H9 (cell line): Measurements from ENCODE around the gene FBXO21. TPM values are rescaled to one million over a fixed set of nuclear protein-coding genes. Genes with fewer than 3 reads are reported as not detected.

Experiments
- DNase-seq: peaks from one replicate; pipeline ENCODE4 v3.0.0-alpha.2; 2017
- H2AFZ ChIP-seq: one replicate; pipeline ENCODE4 v1.6.1; 2013; ENCODE audit warnings: mild to moderate bottlenecking, low read length, control low read depth, moderate library complexity
- H2AK5ac ChIP-seq: 2 replicates; pipeline ENCODE4 v1.6.1; 2013; ENCODE audit warnings: low read length, control low read depth, mixed read lengths; ENCODE audit not compliant: insufficient read length
- H2BK120ac ChIP-seq: one replicate; pipeline ENCODE4 v1.6.1; 2013; ENCODE audit warnings: low read depth, mild to moderate bottlenecking, low read length, control low read depth, inconsistent platforms; ENCODE audit not compliant: poor library complexity, severe bottlenecking
- H2BK12ac ChIP-seq: 2 replicates; pipeline ENCODE4 v1.6.1; 2013; ENCODE audit warnings: low read length, control low read depth, mixed read lengths, low read depth; ENCODE audit not compliant: insufficient read length
- H2BK15ac ChIP-seq: 2 replicates; pipeline ENCODE4 v1.6.1; 2013; ENCODE audit warnings: low read depth, low read length, control low read depth
- H2BK20ac ChIP-seq: one replicate; pipeline ENCODE4 v1.6.1; 2013; ENCODE audit warnings: low read depth, mild to moderate bottlenecking, low read length, control low read depth, inconsistent platforms; ENCODE audit not compliant: poor library complexity, severe bottlenecking
- H2BK5ac ChIP-seq: 2 replicates; pipeline ENCODE4 v1.6.1; 2013; ENCODE audit warnings: low read length, control low read depth, mixed read lengths; ENCODE audit not compliant: insufficient read length
- H3K14ac ChIP-seq: 2 replicates; pipeline ENCODE4 v1.6.1; 2013; ENCODE audit warnings: low read length, control low read depth; ENCODE audit not compliant: insufficient read depth
- H3K18ac ChIP-seq: 2 replicates; pipeline ENCODE4 v1.6.1; 2013; ENCODE audit warnings: low read depth, mild to moderate bottlenecking, mixed read lengths, low read length, control low read depth; ENCODE audit not compliant: insufficient read length
- H3K23ac ChIP-seq: 2 replicates; pipeline ENCODE4 v1.6.1; 2013; ENCODE audit warnings: low read length, control low read depth, mixed read lengths, low read depth; ENCODE audit not compliant: insufficient read length
- H3K23me2 ChIP-seq: 2 replicates; pipeline ENCODE4 v1.6.1; 2013; ENCODE audit warnings: low read depth, mild to moderate bottlenecking, mixed read lengths, low read length, control low read depth; ENCODE audit not compliant: insufficient read length, poor library complexity, severe bottlenecking
- H3K27ac ChIP-seq: 2 replicates; pipeline ENCODE4 v1.5.1; 2013; ENCODE audit warnings: low read length, control low read depth, mixed read lengths, low read depth; ENCODE audit not compliant: insufficient read length
- H3K27me3 ChIP-seq: 2 replicates; pipeline ENCODE4 v1.6.1; 2013; ENCODE audit warnings: low read length, control low read depth, inconsistent platforms; ENCODE audit not compliant: insufficient read depth
- H3K4ac ChIP-seq: 2 replicates; pipeline ENCODE4 v1.6.1; 2013; ENCODE audit warnings: low read depth, mild to moderate bottlenecking, control low read depth, inconsistent platforms, low read length, moderate library complexity
- H3K4me1 ChIP-seq: 2 replicates; pipeline ENCODE4 v1.6.1; 2013; ENCODE audit warnings: low read length, control low read depth, inconsistent platforms; ENCODE audit not compliant: insufficient read depth
- H3K4me2 ChIP-seq: 2 replicates; pipeline ENCODE4 v1.6.1; 2013; ENCODE audit warnings: low read length, control low read depth, mixed read lengths; ENCODE audit not compliant: insufficient read length, insufficient read depth
- H3K56ac ChIP-seq: 2 replicates; pipeline ENCODE4 v1.6.1; 2013; ENCODE audit warnings: low read depth, mild to moderate bottlenecking, mixed read lengths, low read length, control low read depth; ENCODE audit not compliant: insufficient read length
- H3K79me1 ChIP-seq: 2 replicates; pipeline ENCODE4 v1.6.1; 2013; ENCODE audit warnings: low read depth, mild to moderate bottlenecking, moderate library complexity, low read length, control low read depth, inconsistent platforms; ENCODE audit not compliant: insufficient read depth, poor library complexity, severe bottlenecking
- H3K79me2 ChIP-seq: 2 replicates; pipeline ENCODE4 v1.6.1; 2013; ENCODE audit warnings: low read length, control low read depth, inconsistent platforms; ENCODE audit not compliant: insufficient read depth
- H3K9ac ChIP-seq: 2 replicates; pipeline ENCODE4 v1.6.1; 2013; ENCODE audit warnings: low read length, control low read depth, mixed read lengths; ENCODE audit not compliant: insufficient read length; ENCODE audit errors: extremely low read depth
- H3K9me3 ChIP-seq: one replicate; pipeline ENCODE4 v1.6.1; 2013; ENCODE audit warnings: low read depth, low read length, inconsistent platforms; ENCODE audit not compliant: control insufficient read depth
- H3T11ph ChIP-seq: one replicate; pipeline ENCODE4 v1.6.1; 2013; ENCODE audit warnings: mild to moderate bottlenecking, low read length, control low read depth, inconsistent platforms
- H4K20me1 ChIP-seq: one replicate; pipeline ENCODE4 v1.6.1; 2013; ENCODE audit not compliant: control insufficient read depth, insufficient read length, insufficient read depth
- H4K5ac ChIP-seq: 2 replicates; pipeline ENCODE4 v1.6.1; 2013; ENCODE audit warnings: low read depth, mild to moderate bottlenecking, mixed read lengths, low read length, control low read depth; ENCODE audit not compliant: insufficient read length
- H4K8ac ChIP-seq: replicated peaks from 2 replicates; pipeline ENCODE4 v1.6.1; 2013; ENCODE audit warnings: low read length, control low read depth, mixed read lengths, low read depth; ENCODE audit not compliant: insufficient read length
- H4K91ac ChIP-seq: 2 replicates; pipeline ENCODE4 v1.6.1; 2013; ENCODE audit warnings: low read depth, mild to moderate bottlenecking, moderate library complexity, mixed read lengths, low read length, control low read depth; ENCODE audit not compliant: insufficient read length
- H3K27ac Mint-ChIP-seq, 3 experiments: 2 replicates in 2 of 3; 3 replicates in 1 of 3; pipeline ENCODE4 v1.8.0; 2020 to 2021; ENCODE audit warnings: mixed read lengths in 3 of 3, mild to moderate bottlenecking in 1 of 3, moderate library complexity in 1 of 3
- H3K27me3 Mint-ChIP-seq: 2 replicates; pipeline ENCODE4 v1.8.0; 2021; ENCODE audit warnings: low read depth, mild to moderate bottlenecking, moderate library complexity, mixed read lengths
- H3K36me3 Mint-ChIP-seq, 3 experiments: 2 replicates in 2 of 3; 3 replicates in 1 of 3; pipeline ENCODE4 v1.8.0; 2020 to 2021; ENCODE audit warnings: low read depth in 3 of 3, mixed read lengths in 3 of 3; ENCODE audit not compliant: insufficient read depth in 1 of 3
- H3K4me1 Mint-ChIP-seq, 2 experiments: 2 replicates each; pipeline ENCODE4 v1.8.0; 2020; ENCODE audit warnings: mixed read lengths in 2 of 2
- H3K4me3 Mint-ChIP-seq, 2 experiments: 2 replicates in 1 of 2; 3 replicates in 1 of 2; pipeline ENCODE4 v1.8.0; 2020 to 2021; ENCODE audit warnings: mild to moderate bottlenecking in 2 of 2, mixed read lengths in 2 of 2, moderate library complexity in 1 of 2
- H3K9me3 Mint-ChIP-seq, 2 experiments: 2 replicates in 1 of 2; 3 replicates in 1 of 2; pipeline ENCODE4 v1.8.0; 2020; ENCODE audit warnings: mild to moderate bottlenecking in 2 of 2, mixed read lengths in 2 of 2, moderate library complexity in 1 of 2
- CTCF ChIP-seq: fragments of 200-600 bp; sonication (generic); conservative IDR thresholded peaks from 3 replicates; pipeline ENCODE4 v1.8.0; 2021; ENCODE audit warnings: antibody characterized with exemption, mild to moderate bottlenecking
- WGBS: extraction: QIAGEN DNeasy Blood & Tissue Kit; methylation state at CpG from one replicate; pipeline ENCODE4 v1.1.7; 2013; ENCODE audit warnings: missing lambda C conversion rate, low lambda C conversion rate, mixed read lengths; ENCODE audit not compliant: insufficient read length; ENCODE audit errors: extremely low coverage; 5-methylcytosine and 5-hydroxymethylcytosine counted together
- total RNA-seq: library from RNA; stranded (reverse); gene quantifications from 2 replicates; pipeline ENCODE4 v1.2.1, GENCODE V29; 2021

The FBXO21 gene
- total RNA-seq, 1 experiment from 2014 or later, result 58.6 TPM

GRCh38 chr12:117216686-117217085 is 26.4 kb upstream of the FBXO21 start:
- H3K79me2 ChIP-seq, result no peaks in the 10 kb centered on the region
- no peak overlapping the region for H4K5ac ChIP-seq
- H3K23ac ChIP-seq, result no peak overlapping the region
- no peak overlapping the region for H3K27ac ChIP-seq
- H4K91ac ChIP-seq, result no peak overlapping the region
- H3K27me3 ChIP-seq, result no peaks in the 10 kb centered on the region
- no peak overlapping the region for H3K9ac ChIP-seq
- Mint-ChIP-seq H3K9me3 (no peaks in the 10 kb centered on the region; a peak in 1 of 5 replicates), H3K27ac (peak overlapping the region in 1 of 3 experiments; percentile 35; a peak in 1 of 7 replicates), H3K36me3 (no peaks in the 10 kb centered on the region), H3K27me3 (peaks cover 11% of the 10 kb centered on the region), H3K4me1 (peaks cover 7 to 10% of the 10 kb centered on the region in 2 experiments; a peak in 3 of 4 replicates), H3K4me3 (no peak overlapping the region)
- H3K14ac ChIP-seq, result no peak overlapping the region
- no peak overlapping the region for H4K8ac ChIP-seq
- H3K23me2 ChIP-seq, result no peaks in the 10 kb centered on the region
- no CpG with 5 or more reads among the region's 5 CpGs for WGBS
- no peaks in the 10 kb centered on the region for H4K20me1 ChIP-seq
- no peak overlapping the region for H2BK5ac ChIP-seq
- H2AFZ ChIP-seq, result no peak overlapping the region
- no peak for TF ChIP-seq CTCF
- H2BK120ac ChIP-seq, result no peak overlapping the region
- no peak overlapping the region for H2BK12ac ChIP-seq
- no peaks in the 10 kb centered on the region for H3K4me1 ChIP-seq
- no peak overlapping the region for H2AK5ac ChIP-seq
- no peak overlapping the region for H3K4me2 ChIP-seq
- H3K79me1 ChIP-seq, result no peaks in the 10 kb centered on the region
- no peak overlapping the region for H2BK15ac ChIP-seq
- H2BK20ac ChIP-seq, result no peak overlapping the region
- no peak overlapping the region for H3K18ac ChIP-seq
- no peaks in the 10 kb centered on the region for H3K9me3 ChIP-seq
- H3T11ph ChIP-seq, result no peak overlapping the region
- DNase-seq, result no peak
- no peak overlapping the region for H3K4ac ChIP-seq
- H3K56ac ChIP-seq, result no peak overlapping the region
